OCI-M2 (cell line): ENCODE results near the gene UCHL1.
"Not testable (repeated sequence)": the region's sequence is repeated elsewhere in the genome, so short reads cannot be mapped to it uniquely, and the experiment has no call there.

Experiments used
- DNase-seq: peaks from one replicate; lab custom pipeline; 2025; ENCODE audit not compliant: unreplicated experiment; lab: John Stamatoyannopoulos, UW

The UCHL1 gene

DNA sequence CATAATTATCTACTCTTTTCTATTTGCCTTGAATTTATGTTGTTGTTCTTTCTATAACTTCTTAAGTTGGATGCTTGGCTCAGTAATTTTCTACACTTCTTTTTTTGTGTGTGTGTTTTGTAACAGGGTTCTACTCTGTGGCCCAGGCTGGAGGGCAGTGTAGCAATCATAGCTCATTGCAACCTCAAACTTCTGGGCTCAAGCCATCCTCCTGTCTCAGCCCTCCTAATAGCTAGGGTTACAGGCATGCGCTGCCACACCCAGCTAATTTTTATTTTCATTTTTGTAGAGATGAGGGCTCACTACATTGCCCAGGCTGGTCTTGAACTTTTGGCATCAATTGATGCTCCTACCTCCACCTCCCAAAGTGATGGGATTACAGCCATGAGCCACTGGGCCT is 20.7 kb upstream of the UCHL1 start:
- no peak for DNase-seq

DNA sequence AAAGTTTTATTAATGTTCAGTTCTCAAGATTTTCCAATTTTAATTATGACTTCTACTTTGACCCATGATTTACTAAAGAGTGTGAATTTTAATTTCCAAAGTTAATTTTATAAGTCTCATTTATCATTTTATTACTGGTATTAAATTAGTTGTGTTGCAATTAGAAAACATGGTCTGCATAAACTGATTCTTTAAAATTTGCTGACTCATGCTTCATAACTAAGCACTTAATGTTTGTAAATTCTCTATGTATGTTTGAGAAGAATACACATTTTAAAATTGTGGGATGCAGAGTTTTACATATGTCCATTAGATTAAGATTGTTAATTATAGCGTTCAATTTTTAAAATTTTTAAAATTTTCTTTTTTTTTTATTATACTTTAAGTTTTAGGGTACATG is 20.2 kb upstream of the UCHL1 start:
- no peak for DNase-seq

DNA sequence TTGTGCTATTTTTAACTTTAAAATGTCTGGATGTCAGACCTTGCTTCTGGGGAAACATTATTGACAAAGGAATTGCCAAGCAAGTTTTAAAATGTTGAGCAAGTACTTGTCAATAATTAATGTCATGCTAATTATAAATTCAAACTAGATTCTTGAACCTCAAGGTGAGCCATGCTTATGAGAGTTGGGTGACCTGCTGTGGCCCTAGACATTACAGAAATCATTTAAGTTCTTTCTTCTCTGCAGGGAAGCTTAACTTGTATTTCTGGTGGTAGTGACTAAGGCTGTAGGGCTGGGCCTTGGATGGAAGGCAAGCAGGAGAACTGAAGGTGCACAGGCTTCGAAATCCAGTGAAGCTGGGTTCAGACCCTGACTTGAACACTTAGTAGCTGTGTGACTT is 14.8 kb upstream of the UCHL1 start:
- DNase-seq, result no peak

DNA sequence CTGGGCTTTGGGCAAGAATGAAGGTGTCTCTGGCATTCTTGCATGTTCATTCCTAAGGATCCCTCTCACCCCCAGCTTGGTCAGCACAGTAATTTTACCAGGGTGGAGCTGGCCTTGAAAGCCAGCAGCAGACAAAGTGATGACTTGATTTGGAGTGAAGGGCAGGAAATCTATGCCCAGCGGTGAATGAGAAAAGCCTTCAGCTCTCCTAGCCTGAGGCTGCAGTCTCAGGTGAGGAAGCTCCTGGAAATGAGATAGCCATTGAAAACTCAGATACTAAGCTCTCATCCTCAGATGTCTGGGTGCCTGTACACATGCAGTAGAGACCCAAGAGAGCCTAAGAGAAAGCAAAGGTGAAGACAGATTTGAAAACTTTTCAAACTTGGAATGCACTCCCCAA is 10.7 kb upstream of the UCHL1 start:
- DNase-seq, result no peak

DNA sequence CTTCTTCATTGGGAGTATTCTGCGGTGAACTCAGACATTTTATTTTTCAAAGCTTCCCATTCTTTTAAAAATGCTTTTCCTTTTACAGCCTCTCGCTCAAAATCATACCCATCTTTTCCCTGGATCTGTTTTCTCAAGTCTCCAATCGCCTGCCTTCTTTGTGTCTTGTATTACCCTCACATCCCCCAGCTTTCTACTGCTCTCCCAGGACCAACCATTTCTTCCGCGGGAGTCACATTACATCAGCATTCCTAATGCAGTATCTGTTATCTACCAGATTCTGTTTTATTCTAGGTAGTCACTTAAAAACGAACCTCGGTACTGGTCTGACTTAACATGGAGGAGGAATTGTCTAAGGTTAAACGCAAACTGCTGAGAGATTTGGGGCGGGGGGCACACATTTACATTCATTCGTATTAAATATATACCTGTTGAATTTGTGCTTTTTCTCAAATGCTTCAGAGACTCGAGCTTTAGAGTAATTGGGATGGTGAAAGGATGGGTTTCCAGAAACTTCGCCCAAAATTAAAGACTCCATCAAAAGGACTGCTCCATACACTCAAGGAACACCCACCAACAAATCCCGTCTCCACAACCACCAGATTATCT is 493 bp upstream of the UCHL1 start:
- no peak for DNase-seq

DNA sequence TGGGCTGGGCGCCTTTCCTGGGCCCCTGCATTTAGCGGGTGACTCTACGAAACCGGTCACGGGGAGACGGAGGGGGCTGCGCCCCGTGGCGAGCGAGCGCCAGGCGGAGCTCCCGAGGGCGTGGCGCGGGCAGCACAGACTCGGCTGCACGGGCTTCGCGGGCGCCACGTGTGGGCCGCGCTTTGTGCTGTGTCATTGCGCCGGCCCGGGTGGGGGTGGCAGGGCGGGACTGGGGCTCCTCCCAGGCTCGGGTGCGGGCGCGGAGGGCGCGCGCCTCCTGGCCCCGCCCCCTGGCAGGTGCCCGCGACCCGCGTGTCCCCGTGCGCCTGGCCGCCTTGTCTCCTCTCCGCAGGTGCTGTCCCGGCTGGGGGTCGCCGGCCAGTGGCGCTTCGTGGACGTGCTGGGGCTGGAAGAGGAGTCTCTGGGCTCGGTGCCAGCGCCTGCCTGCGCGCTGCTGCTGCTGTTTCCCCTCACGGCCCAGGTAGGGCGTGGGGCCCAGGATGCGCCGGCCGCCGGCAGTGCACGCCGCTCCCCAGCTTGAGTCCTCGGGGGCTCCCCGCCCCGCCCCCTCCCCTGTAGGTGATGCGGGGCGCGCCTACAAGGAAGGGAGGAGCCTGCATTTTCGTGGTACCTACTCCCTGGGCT is 651 bp downstream of the UCHL1 start:
- no peak for DNase-seq

DNA sequence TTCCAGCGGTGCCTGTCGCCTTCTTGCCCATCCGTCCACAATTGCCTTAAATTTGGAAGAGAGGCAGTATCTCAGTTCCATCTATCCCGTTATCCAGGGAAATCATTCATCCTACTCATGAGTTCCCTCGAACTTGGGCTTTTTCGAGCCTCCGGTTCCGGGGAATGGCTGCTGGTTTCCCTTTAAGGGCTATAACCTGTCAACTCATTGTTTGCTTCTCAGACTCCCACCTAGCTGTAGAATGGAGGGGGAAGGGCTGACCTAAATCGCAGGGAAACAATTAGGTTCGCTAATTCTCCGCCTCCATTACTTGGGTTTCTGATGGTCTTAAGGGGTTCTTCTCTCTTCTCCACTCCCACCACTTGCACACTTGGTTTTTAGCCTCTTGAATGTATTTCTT is 1.2 kb downstream of the UCHL1 start:
- DNase-seq, result no peak

DNA sequence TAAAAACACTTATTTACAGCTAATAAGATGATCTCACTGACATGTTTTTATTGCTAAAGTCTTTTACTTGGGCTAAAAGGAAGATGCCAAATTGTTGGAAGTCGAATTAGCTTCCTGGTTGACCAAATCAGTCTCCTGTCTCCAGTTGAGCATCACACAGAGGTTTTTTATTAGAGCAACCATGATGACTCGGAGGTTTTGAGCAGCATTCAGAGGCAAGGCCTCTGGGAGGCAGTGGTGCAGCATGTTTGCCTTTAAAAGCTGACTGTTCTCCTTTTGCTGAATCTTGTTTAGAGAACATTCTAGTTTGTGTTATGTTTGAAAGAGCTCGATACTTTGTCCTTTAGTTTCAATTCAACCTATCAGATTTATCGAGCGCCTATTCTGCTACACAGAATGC is 2.1 kb downstream of the UCHL1 start:
- DNase-seq, result no peak

DNA sequence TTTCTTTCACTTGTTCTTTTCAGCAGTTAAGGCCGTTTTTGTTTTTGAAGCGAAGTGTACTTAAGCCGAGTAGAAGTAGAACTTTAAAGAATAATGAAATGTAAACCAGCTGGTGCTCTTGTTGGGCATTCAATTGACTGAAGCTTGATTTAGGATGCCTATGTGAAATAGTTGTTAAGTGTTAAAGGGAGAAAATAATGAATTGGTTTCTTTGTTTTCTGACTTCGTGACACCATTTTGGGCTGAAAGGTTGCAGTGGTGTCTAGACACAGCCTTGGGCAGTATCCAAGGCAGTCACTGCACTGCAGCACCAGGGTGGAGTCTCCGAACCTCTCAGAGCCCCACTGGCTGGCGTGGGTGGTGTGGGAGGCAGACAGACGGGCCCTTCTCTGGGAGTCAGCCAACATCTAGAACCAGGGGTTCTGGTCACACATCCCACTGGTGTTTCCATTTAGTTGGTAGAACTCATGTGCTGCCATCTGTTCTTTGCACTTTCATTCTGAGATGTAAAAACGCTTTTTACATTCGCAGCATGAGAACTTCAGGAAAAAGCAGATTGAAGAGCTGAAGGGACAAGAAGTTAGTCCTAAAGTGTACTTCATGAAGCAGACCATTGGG is 3.5 kb downstream of the UCHL1 start:
- DNase-seq, result no peak

DNA sequence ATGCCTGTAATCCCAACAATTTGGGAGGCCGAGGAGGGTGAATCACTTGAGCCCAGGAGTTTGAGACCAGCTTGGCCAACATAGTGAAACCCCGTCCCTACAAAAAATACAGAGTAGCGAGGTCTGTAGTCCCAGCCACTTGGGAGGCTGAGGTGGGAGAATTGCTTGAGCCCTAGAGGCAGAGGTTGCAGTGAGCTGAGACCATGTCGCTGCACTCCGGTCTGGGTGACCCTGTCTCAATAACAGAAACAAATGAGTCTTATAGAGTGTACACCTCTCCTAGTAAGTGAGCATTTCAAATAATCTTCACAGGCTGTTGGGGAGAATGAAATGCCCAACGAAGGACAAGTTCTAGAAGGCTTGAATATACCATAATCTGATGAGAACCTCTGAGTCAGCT is 5.5 kb downstream of the UCHL1 start:
- no peak for DNase-seq

DNA sequence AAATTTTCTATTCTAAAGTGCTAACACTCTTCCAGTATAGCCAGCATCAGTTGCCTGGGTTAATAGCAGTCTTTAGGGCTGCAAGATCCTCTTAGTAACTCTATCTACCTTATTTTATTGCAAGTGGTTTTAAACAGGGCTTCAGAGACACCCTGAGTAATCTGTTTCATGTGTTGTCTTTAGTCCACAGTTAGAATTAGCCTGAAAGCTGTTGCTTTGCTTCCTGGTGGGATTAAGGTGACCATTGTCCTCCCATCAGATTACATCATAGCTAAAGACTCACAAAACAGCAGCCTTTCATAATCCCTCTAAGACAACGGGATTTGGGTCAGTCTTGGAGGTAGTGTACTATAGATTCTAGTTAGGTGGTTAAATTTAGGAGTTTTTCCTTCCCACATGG is 7.5 kb downstream of the UCHL1 start:
- DNase-seq, result no peak

DNA sequence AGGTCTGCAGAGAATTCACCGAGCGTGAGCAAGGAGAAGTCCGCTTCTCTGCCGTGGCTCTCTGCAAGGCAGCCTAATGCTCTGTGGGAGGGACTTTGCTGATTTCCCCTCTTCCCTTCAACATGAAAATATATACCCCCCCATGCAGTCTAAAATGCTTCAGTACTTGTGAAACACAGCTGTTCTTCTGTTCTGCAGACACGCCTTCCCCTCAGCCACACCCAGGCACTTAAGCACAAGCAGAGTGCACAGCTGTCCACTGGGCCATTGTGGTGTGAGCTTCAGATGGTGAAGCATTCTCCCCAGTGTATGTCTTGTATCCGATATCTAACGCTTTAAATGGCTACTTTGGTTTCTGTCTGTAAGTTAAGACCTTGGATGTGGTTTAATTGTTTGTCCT is 11.3 kb downstream of the UCHL1 start:
- DNase-seq, result no peak

DNA sequence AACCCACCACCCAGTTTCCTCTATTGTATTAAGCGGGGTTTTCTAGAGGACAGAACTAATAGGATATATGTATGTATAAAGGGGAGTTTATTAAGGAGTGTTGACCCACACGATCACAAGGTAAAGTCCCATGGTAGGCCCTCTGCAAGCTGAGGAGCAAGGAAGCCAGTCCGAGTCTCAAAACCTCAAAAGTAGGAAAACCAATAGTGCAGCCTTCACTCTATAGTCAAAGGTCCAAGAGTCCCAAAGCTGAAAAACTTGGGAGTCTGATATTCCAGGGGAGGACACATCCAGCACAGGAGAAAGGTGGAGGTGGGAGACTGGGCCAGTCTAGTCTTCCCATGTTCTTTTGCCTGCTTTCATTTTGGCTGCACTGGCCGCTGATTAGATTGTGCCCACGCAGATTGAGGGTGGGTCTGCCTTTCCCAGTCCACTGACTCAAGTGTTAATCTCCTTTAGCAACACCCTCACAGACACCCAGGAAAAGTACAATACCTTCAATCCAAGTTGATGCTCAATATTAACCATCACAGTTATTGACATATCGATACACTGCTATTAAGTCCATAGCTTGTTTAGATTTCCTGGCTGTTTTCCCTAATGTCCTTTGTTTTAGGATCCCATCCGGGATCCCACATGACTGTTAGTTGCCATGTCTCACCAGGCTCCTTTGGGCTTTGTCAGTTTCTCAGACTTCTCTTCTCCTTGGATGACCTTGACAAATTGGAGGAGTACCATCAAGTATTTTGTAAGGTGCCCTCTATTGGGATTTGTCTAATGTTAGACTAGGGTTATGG is 12.2 kb downstream of the UCHL1 start:
- DNase-seq, result no peak

DNA sequence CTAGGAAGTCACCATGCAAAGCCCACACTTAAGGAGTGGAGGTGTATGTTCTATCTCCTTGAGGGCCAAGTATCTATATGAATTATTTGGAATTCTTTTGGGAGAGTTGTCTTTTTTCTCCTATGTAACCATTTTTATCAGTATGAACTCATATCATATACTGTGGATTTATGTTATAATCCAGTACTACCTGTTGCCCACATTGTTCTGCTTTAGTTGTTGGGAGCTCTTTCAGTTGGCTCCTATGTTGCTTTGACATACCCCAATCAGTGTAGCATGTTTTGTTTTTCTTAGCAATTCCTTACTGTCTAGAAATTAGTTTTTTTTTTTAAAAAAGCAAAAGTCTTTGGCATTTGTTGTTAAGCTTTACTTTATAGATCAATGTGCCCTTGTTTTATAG is 13.0 kb downstream of the UCHL1 start:
- no peak for DNase-seq

DNA sequence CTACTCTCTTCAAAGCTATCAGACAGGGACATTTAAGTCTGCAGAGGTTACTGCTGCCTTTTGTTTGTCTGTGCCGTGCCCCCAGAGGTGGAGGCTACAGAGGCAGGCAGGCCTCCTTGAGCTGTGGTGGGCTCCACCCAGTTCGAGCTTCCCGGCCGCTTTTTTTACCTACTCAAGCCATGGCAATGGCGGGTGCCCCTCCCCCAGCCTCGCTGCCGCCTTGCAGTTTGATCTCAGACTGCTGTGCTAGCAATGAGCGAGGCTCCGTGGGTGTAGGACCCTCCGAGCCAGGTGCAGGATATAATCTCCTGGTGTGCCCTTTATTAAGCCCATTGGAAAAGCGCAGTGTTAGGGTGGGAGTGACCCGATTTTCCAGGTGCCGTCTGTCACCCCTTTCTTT is 19.2 kb downstream of the UCHL1 start:
- DNase-seq, result not testable (repeated sequence)

DNA sequence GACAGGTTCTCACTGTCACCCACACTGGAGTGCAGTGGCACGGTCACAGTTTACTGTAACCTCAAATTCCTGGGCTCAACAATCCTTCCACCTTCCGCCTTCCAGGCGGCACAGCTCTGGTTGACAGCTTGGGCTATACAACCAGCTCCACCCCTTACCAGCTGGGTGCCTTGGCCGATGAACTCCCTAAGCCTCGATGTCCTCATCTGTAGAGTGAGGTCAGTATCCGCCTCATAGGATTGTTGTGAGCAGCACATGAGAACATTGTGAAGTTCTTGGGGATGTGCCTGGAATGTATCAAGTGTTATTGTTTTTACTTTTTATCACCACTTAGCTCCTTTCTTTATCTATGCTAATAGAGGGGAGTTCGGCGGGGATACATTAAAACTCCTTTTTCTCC is 23.3 kb downstream of the UCHL1 start:
- no peak for DNase-seq

DNA sequence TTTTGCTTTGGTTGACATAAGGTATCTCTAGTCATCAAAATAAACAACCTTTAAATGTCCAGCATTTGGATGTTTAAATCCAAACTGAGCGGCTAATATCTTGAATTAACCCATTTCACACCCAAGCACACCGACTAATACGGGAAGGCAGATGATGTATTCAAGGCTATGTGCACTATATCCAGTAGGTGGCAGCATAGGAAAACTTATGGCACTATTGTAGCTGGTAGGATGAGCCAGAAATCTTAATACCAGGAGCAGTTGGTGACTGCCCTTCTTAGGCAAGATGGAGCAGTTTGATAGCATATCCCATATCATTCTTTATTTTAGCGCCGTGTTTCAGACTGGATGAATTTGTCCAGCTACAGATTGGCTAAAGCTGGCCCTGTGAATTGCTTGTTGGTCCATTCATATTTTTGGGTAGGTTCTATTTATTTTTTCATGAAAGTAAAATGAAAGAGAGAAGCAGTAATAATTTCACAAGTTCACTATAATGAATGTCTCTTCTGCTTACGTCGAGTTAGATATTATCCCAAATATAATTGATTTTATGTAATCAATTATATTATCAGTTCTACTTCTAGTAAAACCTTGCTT is 24.4 kb downstream of the UCHL1 start:
- DNase-seq, result peak; percentile 6

DNA sequence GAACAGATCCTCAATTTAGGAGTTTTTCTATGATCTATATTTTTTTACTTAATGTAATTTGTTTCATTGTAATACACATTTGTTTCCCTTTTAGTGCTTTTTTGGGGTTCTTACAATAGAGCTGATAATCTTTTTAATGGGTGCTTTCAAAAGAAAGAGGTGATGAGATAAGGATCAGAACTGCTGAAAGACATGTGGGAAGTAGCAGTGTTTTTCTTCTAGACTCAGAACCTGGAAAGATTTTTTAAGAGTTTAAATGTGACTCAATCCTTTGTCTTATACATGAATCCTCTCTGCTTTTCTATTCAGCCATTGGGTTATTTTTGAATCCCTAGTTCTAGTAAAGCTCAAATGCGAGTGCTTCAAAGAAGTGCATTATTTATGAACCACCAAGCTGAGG is 25.6 kb downstream of the UCHL1 start:
- no peak for DNase-seq

DNA sequence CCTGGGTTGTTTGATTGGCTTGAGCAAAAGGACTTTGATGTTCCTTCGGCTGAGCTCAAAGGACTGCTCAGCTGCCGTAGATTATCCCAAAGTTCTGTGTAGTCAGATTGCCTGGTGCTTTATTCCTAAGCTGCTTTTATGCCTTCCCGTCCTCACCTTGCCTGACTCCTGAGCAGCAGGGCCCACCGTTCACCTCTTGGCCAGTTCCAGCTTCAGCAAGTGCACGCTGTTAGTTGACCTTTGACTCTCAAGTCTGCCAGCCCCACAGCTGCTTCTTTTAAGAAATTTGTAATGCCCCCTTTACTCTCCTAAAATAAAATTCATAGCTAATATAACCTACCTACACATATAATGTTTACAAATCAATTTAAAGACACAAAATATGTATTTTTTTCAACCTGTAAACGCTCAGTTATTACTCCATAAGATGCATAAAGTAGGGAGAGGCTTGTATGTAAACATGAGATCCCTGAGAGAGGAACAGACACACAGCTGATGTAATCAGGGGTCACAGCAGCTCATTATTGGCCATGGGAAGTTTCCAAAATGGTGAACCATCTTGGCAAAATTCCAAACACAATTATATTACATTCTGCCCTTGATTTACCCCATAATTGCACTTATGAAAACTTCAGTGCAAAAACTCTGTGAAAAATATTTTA is 28.6 kb downstream of the UCHL1 start:
- no peak for DNase-seq

DNA sequence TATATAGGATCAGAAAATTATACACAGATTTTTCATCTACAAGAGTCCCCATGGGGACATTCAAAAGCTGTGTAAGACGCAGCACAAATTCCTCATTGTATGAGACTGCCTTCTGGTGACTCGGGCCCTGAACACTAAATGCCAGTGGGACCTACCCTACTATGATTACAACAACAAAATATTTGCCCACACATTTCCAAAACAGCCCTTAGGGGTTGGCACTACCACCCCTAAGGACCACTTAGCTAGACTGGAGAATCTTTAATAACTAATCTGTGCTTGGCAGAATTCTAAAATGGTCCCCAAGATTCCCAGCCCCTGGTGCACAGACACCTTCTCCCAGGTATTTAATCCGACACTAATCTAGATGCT is 29.1 kb downstream of the UCHL1 start:
- DNase-seq, result no peak

DNA sequence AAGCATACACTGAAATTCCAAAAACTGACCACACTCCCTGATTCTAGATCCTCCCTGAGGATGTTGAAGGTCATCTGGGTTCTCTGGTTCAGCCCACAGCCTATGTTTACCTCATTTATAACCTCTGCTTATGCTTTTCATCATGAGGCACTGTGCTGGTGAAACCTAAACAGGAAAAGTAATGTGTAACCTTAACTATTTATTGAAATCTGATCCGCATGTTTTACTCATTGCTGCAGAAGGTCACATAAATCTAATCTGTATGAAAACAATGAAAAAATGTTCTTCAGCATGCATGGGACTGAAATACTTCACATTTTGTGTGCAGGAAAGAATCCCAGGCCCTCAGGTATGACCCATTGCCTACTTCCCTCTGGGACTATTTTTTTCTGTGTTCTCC is 30.3 kb downstream of the UCHL1 start:
- no peak for DNase-seq
